HL-60 (cell line): ENCODE results near the gene CD300LF.

Experiments used
- DNase-seq, 2 experiments: peaks; one replicate each; pipeline ENCODE4 v3.0.0-alpha.2; 2010 to 2020; ENCODE audit warnings: low read depth in 1 of 2, low spot score in 1 of 2
- H3K27ac ChIP-seq: fragments of 250-450 bp; sonication (Bioruptor Pico); replicated peaks from 2 replicates; pipeline ENCODE4 v1.5.1; 2020; ENCODE audit warnings: mild to moderate bottlenecking, moderate library complexity
- H3K27me3 ChIP-seq: fragments of 250-450 bp; sonication (Bioruptor Pico); 2 replicates; pipeline ENCODE4 v1.5.1; 2021; ENCODE audit warnings: mild to moderate bottlenecking, moderate library complexity; ENCODE audit not compliant: insufficient read depth, poor library complexity, severe bottlenecking
- H3K4me3 ChIP-seq: replicated peaks from 2 replicates; pipeline ENCODE4 v1.5.1; 2011; ENCODE audit warnings: mild to moderate bottlenecking, control low read depth, low read length; ENCODE audit not compliant: insufficient read depth
- CTCF ChIP-seq: IDR thresholded peaks from one replicate; pipeline ENCODE4 v1.5.1; 2011; ENCODE audit warnings: low read length, control low read depth, inconsistent platforms; ENCODE audit not compliant: insufficient read depth
- GABPA ChIP-seq: IDR thresholded peaks from 2 replicates; pipeline ENCODE4 v1.6.1; 2012; ENCODE audit warnings: low read depth
- POLR2AphosphoS5 ChIP-seq: IDR thresholded peaks from 2 replicates; pipeline ENCODE4 v1.6.1; 2012; ENCODE audit warnings: low read depth
- REST ChIP-seq: IDR thresholded peaks from 2 replicates; pipeline ENCODE4 v1.6.1; 2012; ENCODE audit warnings: low read depth; ENCODE audit not compliant: insufficient replicate concordance
- SPI1 ChIP-seq: IDR thresholded peaks from 2 replicates; pipeline ENCODE4 v1.6.1; 2012; ENCODE audit warnings: low read depth, mild to moderate bottlenecking, borderline replicate concordance

Gene CD300LF

DNA sequence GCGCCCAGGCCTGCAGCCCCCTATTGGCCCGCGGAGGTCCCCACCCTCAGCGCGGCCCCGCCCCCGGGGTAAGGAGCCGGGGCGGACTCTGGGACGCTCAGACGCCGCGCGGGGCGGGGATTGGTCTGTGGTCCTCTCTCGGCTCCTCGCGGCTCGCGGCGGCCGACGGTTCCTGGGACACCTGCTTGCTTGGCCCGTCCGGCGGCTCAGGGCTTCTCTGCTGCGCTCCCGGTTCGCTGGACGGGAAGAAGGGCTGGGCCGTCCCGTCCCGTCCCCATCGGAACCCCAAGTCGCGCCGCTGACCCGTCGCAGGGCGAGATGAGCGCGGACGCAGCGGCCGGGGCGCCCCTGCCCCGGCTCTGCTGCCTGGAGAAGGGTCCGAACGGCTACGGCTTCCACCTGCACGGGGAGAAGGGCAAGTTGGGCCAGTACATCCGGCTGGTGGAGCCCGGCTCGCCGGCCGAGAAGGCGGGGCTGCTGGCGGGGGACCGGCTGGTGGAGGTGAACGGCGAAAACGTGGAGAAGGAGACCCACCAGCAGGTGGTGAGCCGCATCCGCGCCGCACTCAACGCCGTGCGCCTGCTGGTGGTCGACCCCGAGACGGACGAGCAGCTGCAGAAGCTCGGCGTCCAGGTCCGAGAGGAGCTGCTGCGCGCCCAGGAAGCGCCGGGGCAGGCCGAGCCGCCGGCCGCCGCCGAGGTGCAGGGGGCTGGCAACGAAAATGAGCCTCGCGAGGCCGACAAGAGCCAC is 36.0 kb upstream of the CD300LF start, which contains the start of gene NHERF1:
NHERF1 (plus strand) TSS at position 100 of the 750 bp plus-strand sequence; CDS start at position 319, 219 bp downstream.
- TF ChIP-seq POLR2AphosphoS5 (peak; percentile 68; the same call in 1 of the 2 replicates), REST (peak; percentile 62), CTCF (no peak)
- peak within 1 kb of the TSS; percentile 83 for H3K27ac ChIP-seq
- H3K27me3 ChIP-seq, result no peaks in the 10 kb centered on the region
- H3K4me3 ChIP-seq, result peak within 1 kb of the TSS; percentile 93
- DNase-seq, result peak; percentile 67 to 90

DNA sequence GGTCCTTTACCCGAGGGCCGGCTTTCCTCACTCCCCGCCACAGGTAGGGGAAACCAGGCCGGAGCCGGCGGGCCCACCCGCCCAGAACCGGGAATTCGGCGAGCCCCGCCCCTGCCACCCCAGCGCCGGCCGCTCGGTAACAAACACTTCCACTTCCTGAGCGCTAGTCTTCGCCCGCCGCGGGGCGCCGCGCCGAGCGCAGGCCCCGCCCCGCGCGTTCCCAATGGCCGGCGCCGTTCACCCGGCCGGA is 35.5 kb upstream of the CD300LF start:
- TF ChIP-seq POLR2AphosphoS5, result no peak
- TF ChIP-seq CTCF, result no peak
- TF ChIP-seq GABPA, result no peak
- TF ChIP-seq SPI1, result peak; percentile 57; the same call in 1 of the 2 replicates
- DNase-seq, result no peak
- Histone ChIP-seq H3K27me3 (no peaks in the 10 kb centered on the region), H3K27ac (peak overlapping the region; percentile 60), H3K4me3 (peak overlapping the region; percentile 41)

GRCh38 chr17:74746922-74747321 is 34.2 kb upstream of the CD300LF start:
- H3K27ac ChIP-seq, result peak overlapping the region; percentile 24; the same call in 1 of the 2 replicates
- H3K27me3 ChIP-seq, result no peaks in the 10 kb centered on the region
- H3K4me3 ChIP-seq, result no peak overlapping the region

More at GRCh38 chr17:74746922-74747321, 34.2 kb upstream of the CD300LF start:
- TF ChIP-seq SPI1 (no peak), REST (no peak), GABPA (no peak), CTCF (no peak), POLR2AphosphoS5 (no peak)
- peak in 1 of 2 experiments; percentile 76 for DNase-seq
